Activated naive CD8-positive, alpha-beta T cell (primary cell): ENCODE results near the gene SLC7A5.
"Not testable (repeated sequence)": the region's sequence is repeated elsewhere in the genome, so short reads cannot be mapped to it uniquely, and the experiment has no call there.

ENCODE experiments used
- H3K27ac Mint-ChIP-seq: one replicate; pipeline ENCODE4 v1.8.0; 2021; ENCODE audit warnings: mixed read lengths
- H3K27me3 Mint-ChIP-seq: one replicate; pipeline ENCODE4 v1.8.0; 2021; ENCODE audit warnings: mixed read lengths
- H3K36me3 Mint-ChIP-seq: one replicate; pipeline ENCODE4 v1.8.0; 2021; ENCODE audit warnings: mixed read lengths
- H3K4me1 Mint-ChIP-seq: one replicate; pipeline ENCODE4 v1.8.0; 2021; ENCODE audit warnings: low read depth, mixed read lengths
- H3K4me3 Mint-ChIP-seq: one replicate; pipeline ENCODE4 v1.8.0; 2021; ENCODE audit warnings: mild to moderate bottlenecking, mixed read lengths
- H3K9me3 Mint-ChIP-seq: one replicate; pipeline ENCODE4 v1.8.0; 2021; ENCODE audit warnings: low read depth, mixed read lengths

The SLC7A5 gene

GRCh38 chr16:87869061-87869878, at the start of gene SLC7A5:
Gene SLC7A5 (minus strand): TSS chr16:87869507. CDS start chr16:87869422, 85 bp downstream.
- H3K36me3 Mint-ChIP-seq: peaks cover 16% of the 10 kb centered on the region
- H3K4me3 Mint-ChIP-seq: peak within 1 kb of the TSS; percentile 99
- H3K9me3 Mint-ChIP-seq, H3K27me3 Mint-ChIP-seq: not testable (repeated sequence)
- peaks cover 43% of the 10 kb centered on the region for H3K4me1 Mint-ChIP-seq
- peak within 1 kb of the TSS; percentile 100 for H3K27ac Mint-ChIP-seq

GRCh38 chr16:87918338-87918737, 49.0 kb upstream of the SLC7A5 start:
- Mint-ChIP-seq H3K27ac (no peak overlapping the region), H3K36me3 (no peaks in the 10 kb centered on the region), H3K27me3 (no peaks in the 10 kb centered on the region), H3K9me3 (no peaks in the 10 kb centered on the region), H3K4me1 (no peaks in the 10 kb centered on the region), H3K4me3 (no peak overlapping the region)

- H3K9me3 Mint-ChIP-seq: no peaks in the 10 kb centered on the region
- H3K27ac Mint-ChIP-seq: no peak overlapping the region
- H3K27me3 Mint-ChIP-seq: no peaks in the 10 kb centered on the region
- H3K4me3 Mint-ChIP-seq: no peak overlapping the region
- H3K36me3 Mint-ChIP-seq: no peaks in the 10 kb centered on the region
- no peaks in the 10 kb centered on the region for H3K4me1 Mint-ChIP-seq
Observed at GRCh38 chr16:87917503-87917902, 48.2 kb upstream of the SLC7A5 start.

GRCh38 chr16:87914812-87915211, 45.5 kb upstream of the SLC7A5 start:
- Mint-ChIP-seq H3K4me1 (no peaks in the 10 kb centered on the region), H3K27me3 (no peaks in the 10 kb centered on the region), H3K4me3 (no peak overlapping the region), H3K27ac (no peak overlapping the region), H3K9me3 (no peaks in the 10 kb centered on the region), H3K36me3 (no peaks in the 10 kb centered on the region)

GRCh38 chr16:87914021-87914725, 44.9 kb upstream of the SLC7A5 start:
- not testable (repeated sequence) for H3K36me3 Mint-ChIP-seq, H3K27ac Mint-ChIP-seq, H3K27me3 Mint-ChIP-seq

GRCh38 chr16:87912691-87913090, 43.4 kb upstream of the SLC7A5 start:
- H3K4me1 Mint-ChIP-seq, H3K36me3 Mint-ChIP-seq, H3K9me3 Mint-ChIP-seq, H3K27ac Mint-ChIP-seq, H3K27me3 Mint-ChIP-seq: not testable (repeated sequence)
- H3K4me3 Mint-ChIP-seq: peak overlapping the region; percentile 44

More at GRCh38 chr16:87914021-87914725, 44.9 kb upstream of the SLC7A5 start:
- H3K9me3 Mint-ChIP-seq, H3K4me3 Mint-ChIP-seq, H3K4me1 Mint-ChIP-seq: not testable (repeated sequence)

- H3K4me1 Mint-ChIP-seq, H3K36me3 Mint-ChIP-seq, H3K4me3 Mint-ChIP-seq, H3K27ac Mint-ChIP-seq, H3K9me3 Mint-ChIP-seq, H3K27me3 Mint-ChIP-seq: not testable (repeated sequence)
Observed at GRCh38 chr16:87911106-87911763, 41.9 kb upstream of the SLC7A5 start.

GRCh38 chr16:87909203-87909935, 40.1 kb upstream of the SLC7A5 start:
- H3K9me3 Mint-ChIP-seq, H3K4me1 Mint-ChIP-seq, H3K27me3 Mint-ChIP-seq, H3K36me3 Mint-ChIP-seq: not testable (repeated sequence)
- Mint-ChIP-seq H3K4me3 (peak overlapping the region; percentile 30), H3K27ac (peak overlapping the region; percentile 85)

- H3K36me3 Mint-ChIP-seq: not testable (repeated sequence)
- peak overlapping the region; percentile 64 for H3K27ac Mint-ChIP-seq
Observed at GRCh38 chr16:87908101-87908500, 38.8 kb upstream of the SLC7A5 start.

GRCh38 chr16:87905521-87905920, 36.2 kb upstream of the SLC7A5 start:
- Mint-ChIP-seq H3K27ac (peak overlapping the region; percentile 54), H3K4me1 (peaks cover 15% of the 10 kb centered on the region)
- H3K27me3 Mint-ChIP-seq, H3K9me3 Mint-ChIP-seq, H3K4me3 Mint-ChIP-seq, H3K36me3 Mint-ChIP-seq: not testable (repeated sequence)

More at GRCh38 chr16:87908101-87908500, 38.8 kb upstream of the SLC7A5 start:
- H3K9me3 Mint-ChIP-seq, H3K4me3 Mint-ChIP-seq, H3K27me3 Mint-ChIP-seq: not testable (repeated sequence)
- peaks cover 15% of the 10 kb centered on the region for H3K4me1 Mint-ChIP-seq

- not testable (repeated sequence) for H3K4me3 Mint-ChIP-seq, H3K36me3 Mint-ChIP-seq
Observed at GRCh38 chr16:87904963-87905362, 35.7 kb upstream of the SLC7A5 start.

GRCh38 chr16:87900489-87900888, 31.2 kb upstream of the SLC7A5 start:
- H3K36me3 Mint-ChIP-seq, H3K27me3 Mint-ChIP-seq, H3K9me3 Mint-ChIP-seq, H3K4me3 Mint-ChIP-seq: not testable (repeated sequence)
- H3K27ac Mint-ChIP-seq: peak overlapping the region; percentile 46
- peaks cover 42% of the 10 kb centered on the region for H3K4me1 Mint-ChIP-seq

More at GRCh38 chr16:87904963-87905362, 35.7 kb upstream of the SLC7A5 start:
- peaks cover 15% of the 10 kb centered on the region for H3K4me1 Mint-ChIP-seq
- H3K27ac Mint-ChIP-seq, H3K9me3 Mint-ChIP-seq, H3K27me3 Mint-ChIP-seq: not testable (repeated sequence)

- Mint-ChIP-seq H3K27me3 (no peaks in the 10 kb centered on the region), H3K4me1 (peaks cover 49% of the 10 kb centered on the region), H3K36me3 (no peaks in the 10 kb centered on the region), H3K9me3 (no peaks in the 10 kb centered on the region), H3K4me3 (peak overlapping the region; percentile 72), H3K27ac (peak overlapping the region; percentile 100)
Observed at GRCh38 chr16:87897521-87898505, 28.5 kb upstream of the SLC7A5 start.
